NCI-H2196 treated with DMSO at 0.1 percent for 48 hours (cell line): ENCODE results near the gene F2RL3.
"Not testable (repeated sequence)": the region's sequence is repeated elsewhere in the genome, so short reads cannot be mapped to it uniquely, and the experiment has no call there.

ENCODE experiments used
- DNase-seq: peaks from one replicate; lab custom pipeline; 2025; ENCODE audit not compliant: unreplicated experiment; lab: John Stamatoyannopoulos, UW

F2RL3 gene

DNA sequence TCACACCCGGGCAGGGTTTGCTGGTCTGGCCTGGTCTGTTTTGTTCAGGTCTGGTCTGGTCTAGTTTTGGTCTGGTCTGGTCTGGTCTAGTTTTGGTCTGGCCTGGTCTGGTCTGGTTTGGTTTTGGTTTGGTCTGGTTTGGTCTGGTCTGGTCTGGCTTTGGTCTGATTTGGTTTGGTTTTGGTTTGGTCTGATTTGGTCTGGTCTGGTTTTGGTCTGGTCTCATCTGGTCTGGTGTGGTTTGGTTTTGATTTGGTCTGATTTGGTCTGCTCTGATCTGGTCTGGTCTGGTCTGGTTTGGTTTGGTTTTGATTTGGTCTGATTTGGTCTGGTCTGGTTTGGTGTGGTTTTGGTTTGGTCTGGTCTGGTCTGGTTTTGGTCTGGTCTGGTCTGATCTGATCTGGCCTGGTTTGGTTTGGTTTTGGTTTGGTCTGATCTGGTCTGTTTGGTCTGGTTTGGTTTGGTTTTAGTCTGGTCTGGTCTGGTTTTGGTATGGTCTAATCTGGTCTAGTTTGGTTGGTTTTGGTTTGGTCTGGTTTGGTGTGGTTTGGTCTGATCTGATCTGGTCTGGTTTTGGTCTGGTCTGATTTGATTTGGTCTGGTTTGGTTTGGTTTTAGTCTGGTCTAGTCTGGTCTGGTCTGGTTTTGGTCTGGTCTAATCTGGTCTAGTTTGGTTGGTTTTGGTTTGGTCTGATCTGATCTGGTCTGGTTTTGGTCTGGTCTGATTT is 14.4 kb upstream of the F2RL3 start:
- no peak for DNase-seq

DNA sequence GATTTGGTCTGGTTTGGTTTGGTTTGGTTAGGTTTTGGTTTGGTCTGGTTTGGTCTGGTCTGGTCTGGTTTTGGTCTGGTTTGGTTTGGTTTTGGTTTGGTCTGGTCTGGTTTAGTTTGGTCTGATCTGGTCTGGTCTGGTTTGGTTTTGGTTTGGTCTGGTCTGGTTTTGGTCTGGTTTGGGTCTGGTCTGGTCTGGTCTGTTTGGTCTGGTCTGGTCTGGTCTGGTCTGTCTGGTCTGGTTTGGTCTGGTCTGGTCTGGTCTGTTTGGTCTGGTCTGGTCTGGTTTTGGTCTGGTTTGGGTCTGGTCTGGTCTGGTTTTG is 13.9 kb upstream of the F2RL3 start:
- not testable (repeated sequence) for DNase-seq

DNA sequence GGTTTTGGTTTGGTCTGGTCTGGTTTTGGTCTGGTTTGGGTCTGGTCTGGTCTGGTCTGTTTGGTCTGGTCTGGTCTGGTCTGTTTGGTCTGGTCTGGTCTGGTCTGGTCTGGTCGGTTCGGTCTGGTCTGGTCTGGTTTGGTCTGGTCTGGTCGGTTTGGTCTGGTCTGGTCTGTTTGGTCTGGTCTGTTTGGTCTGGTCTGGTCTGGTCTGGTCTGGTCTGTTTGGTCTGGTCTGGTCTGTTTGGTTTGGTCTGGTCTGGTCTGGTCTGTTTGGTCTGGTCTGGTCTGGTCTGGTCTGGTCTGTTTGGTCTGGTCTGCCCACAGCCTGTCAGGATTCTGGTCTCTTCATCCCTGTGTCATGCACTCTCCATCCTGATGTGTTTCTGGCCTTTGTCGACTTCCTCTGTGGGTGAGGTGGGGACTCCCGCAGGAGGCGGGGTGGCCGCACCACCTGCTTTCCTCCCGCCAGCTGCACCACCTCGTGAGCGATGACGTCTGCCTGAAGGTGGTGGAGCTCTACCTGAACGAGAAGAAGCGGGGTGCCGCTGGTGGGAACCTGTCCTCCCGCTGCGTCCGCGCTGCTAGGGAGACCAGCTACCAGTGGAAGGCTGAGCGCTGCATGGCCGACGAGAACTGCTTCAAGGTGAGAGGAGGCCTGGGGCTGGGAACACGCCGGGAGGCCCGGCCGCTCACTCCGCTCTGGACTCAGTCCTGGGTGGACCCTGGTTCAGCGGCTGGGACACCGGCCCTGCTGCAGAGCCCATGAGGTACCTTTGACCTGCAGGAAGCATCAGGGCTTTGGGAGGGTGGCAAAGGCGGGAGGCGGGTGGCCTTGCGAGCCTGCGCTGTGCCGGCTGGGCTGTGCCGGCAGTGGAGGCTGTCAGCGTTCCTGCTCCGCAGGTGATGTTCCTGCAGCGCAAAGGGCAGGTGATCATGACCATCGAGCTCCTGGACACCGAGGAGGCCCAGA is 12.9 kb upstream of the F2RL3 start:
- DNase-seq = no peak

DNA sequence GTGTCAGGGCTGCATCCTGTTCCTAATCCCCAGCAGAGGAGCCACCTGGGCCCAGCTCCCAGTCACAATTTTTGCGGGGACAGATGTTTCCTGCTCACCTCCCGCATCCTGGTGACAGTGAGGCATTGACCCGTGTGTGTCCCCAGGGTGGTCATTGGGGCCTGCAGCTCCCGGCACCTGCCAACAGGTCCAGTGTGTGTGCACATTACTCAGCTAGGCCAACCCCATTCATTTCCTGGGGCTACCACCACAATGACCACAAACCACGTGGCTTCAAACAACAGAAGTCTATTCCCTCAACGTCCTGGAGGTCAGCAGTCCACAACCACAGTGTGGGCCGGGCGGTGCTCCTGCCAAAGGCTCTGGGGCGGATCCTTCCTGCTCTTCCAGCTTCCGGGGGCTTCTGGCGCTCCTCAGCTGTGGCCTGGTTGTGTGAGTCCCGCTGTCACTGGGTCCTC is 11.9 kb upstream of the F2RL3 start:
- no peak for DNase-seq

DNA sequence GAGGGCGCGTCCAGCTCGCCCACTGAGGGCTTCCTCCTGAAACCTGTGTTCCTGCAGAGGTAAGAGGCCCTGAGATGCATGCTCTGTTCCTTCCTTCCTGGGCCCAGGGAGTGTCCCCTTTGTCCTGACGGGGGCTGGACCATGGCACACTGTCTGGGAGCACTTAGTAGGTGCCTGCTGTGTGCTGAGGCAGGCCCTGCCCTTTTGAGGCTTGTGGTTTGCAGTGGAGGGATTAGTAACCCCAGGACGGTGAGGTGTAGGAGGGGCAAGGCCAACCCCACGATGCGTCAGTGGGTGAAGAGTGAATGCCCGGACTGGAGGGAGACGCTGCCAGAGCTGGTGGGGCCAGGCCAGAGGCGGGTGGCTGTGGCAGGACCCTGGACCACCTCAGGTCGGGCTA is 11.2 kb upstream of the F2RL3 start:
- DNase-seq = no peak

DNA sequence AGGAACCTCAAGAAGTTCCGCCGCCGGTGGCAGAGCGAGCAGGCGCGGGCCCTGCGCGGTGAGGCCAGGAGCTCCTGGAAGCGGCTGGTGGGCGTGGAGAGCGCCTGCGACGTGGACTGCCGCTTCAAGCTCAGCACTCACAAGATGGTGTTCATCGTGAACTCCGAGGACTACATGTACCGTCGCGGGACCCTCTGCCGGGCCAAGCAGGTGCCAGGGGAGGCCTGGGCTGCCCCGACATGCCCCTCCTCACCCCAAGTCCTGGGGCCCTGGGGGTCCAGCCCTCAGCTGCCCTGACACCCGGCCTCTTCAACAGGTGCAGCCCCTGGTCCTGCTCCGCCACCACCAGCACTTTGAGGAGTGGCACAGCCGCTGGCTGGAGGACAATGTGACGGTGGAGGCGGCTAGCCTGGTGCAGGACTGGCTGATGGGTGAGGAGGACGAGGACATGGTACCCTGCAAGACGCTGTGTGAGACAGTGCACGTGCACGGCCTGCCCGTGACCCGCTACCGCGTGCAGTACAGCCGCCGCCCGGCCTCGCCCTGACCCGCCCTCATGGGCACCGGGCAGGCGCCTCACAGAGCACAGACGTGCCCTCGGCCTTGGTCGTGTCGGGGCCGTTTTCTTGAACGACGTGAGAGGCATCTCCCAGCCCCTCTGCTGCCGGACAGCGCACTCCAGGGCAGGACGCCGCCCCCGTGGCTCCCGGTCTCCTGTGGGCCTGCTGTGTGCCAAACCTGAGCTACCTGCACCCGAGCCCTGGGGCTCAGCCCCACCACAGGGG is 10.4 kb upstream of the F2RL3 start:
- no peak for DNase-seq

DNA sequence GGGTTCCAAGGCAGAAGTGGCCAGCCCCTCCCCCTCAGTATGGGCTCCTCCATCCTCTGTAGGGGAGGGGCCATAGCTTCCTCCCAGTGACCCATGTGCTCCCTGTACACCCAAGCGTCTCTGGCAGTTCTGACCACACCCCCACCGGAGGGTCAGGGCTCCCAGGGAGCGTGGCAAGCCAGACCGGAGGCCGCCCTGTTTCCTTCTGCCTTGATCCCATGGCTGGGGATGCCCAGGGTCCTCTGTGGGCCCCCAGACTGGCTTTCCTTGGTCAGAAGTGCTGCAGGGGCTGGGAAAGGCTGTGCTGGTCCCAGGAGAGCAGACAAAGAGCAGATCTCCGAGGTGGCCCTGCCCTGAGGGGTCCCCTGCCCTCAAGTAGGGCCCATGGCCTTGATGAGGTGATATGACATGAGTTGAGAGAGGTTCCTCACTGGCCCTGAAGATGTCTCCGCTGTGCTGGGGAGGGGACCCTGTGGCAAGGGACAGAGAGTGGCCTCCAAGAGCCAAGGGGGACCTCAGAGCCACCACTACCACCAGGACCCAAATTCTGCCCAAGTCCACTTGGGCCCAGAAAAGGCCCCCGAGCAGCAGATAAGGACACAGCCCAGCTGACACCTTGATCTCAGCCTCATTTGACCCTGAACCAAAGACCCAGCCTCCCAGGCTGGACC is 7.8 kb upstream of the F2RL3 start:
- DNase-seq = no peak

DNA sequence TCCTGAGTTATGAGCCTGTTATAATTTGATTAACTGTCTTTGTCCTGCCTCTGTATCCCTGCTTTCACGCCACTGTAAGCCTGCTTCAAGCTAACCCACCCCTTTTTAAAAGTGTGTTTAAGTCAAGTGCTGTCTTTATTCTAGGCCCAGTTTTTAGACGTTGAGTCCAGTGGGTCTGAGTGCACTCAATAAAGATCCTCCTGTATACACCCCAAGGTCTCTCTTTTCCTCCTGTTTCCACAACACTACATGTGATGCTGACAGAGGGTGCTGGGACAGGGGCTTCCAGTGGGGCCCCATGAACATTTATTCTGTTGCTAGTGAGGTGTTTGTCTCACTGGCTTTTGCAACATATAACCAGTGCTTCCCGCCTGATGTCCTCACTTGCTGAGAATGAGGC is 6.7 kb upstream of the F2RL3 start:
- DNase-seq = no peak

DNA sequence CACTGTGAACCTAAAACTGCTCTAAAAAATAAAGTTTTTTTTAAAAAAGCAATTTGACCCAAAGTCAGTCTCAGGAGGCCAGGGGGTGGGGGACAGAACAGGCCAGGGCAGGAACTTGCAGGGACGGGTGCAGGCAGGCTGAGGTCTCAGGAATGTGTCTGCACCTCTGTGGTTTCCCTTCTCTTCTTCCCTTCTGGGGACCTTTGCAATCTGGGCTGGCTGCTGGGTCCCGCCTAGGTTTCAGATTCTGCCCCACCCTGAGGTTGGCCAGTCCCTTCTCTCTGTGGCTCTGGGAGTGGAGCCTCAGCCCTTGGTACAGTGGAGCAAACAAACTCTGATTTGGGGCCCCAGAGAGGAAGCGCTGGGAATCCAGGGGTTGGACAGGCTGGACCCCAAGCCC is 5.3 kb upstream of the F2RL3 start:
- DNase-seq = no peak

DNA sequence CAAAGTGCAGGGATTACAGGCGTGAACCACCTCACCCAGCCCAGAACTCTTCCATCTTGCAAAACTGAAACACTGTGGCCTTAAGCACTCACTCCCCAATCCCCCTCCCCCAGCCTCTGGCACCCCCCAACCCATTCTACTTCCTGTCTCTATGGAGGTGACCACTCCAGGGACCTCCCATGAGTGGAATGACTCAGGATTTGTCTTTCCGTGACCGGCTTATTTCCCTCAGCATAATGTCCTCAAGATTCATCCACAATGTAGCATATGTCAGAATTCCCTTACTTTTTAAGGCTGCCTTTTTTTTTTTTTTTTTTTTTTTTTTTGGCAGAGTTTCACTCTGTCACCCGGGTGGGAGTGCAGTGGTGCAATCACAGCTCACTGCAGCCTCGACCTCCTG is 3.6 kb upstream of the F2RL3 start:
- no peak for DNase-seq

DNA sequence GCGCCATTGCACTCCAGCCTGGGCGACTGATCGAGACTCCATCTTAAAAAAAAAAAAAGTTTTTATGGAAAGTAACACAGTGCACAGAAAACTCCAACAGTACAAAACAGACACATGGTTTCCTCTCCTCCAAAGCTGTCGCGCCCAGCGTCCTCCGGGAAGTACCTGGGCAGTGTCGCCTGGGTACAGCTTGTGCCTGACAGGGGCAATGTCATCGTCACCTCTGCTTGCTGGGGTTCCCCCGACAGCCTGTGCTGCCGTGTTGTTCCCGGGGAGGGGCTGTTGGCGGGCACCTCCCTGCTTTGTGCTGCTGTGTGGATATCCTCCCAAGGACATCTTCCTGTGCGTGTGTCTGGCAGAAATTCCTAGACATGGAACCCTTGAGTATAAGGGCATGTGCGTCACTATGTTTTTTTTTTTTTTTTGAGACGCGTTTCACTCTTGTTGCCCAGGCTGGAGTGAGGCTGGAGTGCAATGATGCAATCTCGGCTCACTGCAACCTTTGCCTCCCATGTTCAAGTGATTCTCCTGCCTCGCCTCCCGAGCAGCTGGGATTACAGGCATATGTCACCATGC is 2.4 kb upstream of the F2RL3 start:
- no peak for DNase-seq

DNA sequence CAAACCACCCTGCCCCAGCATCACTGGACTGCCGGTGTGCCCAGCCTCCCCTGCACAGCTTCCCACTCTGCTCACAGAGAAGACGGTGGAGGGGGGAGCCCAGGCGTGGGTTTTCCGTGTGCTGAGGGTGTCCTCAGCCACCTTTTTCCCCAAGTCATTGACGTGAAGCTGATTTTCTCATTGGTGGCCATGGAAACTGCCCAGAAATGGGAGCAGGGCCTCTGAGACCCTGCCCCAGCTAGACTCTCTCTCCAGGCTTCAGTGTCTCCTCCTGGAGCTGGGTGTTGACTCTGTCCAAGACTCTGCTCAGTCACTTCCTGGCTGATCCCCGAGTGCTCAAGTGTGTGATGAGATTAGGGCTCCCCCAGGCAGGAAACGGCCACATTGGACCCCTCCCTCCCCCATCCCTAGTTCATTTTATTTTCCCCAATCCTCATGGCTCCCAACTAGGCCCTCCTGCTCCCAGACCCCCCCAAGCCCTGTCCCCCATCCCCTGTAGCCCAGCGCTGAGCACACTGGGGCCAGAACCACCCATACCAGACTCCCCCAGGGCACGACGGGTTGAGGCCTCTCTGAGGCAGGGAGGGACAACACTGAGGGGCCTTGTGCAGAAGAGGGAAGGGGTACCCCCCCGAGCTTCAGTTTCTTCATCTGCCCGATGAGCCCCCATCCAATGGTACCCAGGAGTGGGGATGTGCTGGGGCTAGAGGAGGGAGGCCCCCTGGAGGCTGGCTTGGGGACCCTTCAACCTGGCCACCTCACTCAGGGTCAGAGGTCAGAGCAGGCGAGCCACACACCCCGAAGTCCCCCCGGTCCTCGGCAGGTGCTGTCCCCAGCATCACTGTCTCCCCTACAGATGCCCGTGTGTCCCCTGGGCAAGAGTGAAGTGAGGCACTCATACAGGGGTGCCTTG is 1.2 kb upstream of the F2RL3 start:
- no peak for DNase-seq

DNA sequence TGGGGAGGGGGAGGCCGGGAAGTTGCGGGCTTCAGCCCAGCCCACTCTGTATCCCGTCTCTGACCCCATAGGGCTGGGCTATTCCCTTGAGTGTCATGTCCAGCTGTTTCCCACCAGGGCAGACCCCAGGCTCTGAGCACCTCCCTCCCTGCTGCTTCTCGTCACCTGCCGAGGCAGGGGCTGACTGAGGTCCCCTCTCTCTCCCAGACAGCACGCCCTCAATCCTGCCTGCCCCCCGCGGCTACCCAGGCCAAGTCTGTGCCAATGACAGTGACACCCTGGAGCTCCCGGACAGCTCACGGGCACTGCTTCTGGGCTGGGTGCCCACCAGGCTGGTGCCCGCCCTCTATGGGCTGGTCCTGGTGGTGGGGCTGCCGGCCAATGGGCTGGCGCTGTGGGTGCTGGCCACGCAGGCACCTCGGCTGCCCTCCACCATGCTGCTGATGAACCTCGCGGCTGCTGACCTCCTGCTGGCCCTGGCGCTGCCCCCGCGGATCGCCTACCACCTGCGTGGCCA is 625 bp downstream of the F2RL3 start:
- no peak for DNase-seq

DNA sequence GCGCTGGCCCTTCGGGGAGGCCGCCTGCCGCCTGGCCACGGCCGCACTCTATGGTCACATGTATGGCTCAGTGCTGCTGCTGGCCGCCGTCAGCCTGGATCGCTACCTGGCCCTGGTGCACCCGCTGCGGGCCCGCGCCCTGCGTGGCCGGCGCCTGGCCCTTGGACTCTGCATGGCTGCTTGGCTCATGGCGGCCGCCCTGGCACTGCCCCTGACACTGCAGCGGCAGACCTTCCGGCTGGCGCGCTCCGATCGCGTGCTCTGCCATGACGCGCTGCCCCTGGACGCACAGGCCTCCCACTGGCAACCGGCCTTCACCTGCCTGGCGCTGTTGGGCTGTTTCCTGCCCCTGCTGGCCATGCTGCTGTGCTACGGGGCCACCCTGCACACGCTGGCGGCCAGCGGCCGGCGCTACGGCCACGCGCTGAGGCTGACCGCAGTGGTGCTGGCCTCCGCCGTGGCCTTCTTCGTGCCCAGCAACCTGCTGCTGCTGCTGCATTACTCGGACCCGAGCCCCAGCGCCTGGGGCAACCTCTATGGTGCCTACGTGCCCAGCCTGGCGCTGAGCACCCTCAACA is 1.2 kb downstream of the F2RL3 start:
- DNase-seq = no peak

DNA sequence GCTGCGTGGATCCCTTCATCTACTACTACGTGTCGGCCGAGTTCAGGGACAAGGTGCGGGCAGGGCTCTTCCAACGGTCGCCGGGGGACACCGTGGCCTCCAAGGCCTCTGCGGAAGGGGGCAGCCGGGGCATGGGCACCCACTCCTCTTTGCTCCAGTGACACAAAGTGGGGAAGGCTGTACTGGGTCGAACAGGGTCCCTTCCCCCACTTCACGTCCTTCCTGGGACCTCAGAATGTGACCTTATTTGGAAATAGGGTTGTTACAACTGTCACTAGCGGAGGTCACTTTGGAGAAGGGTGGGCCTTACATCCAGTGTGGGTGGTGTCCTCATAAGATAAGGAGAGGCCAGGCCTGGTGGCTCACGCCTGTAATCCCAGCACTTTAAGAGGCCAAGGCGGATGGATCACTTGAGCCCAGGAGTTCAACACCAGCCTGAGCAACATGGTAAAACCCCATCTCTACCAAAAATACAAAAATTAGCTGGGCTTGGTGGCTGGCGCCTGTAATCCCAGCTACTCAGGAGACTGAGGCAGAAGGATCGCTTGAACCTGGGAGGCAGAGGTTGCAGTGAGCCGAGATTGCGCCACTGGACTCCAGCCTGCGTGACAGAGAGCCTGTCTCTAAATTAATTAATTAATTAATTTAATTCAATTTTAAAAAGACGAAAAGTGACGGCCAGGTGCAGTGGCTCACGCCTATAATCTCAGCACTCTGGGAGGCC is 1.8 kb downstream of the F2RL3 start:
- no peak for DNase-seq

DNA sequence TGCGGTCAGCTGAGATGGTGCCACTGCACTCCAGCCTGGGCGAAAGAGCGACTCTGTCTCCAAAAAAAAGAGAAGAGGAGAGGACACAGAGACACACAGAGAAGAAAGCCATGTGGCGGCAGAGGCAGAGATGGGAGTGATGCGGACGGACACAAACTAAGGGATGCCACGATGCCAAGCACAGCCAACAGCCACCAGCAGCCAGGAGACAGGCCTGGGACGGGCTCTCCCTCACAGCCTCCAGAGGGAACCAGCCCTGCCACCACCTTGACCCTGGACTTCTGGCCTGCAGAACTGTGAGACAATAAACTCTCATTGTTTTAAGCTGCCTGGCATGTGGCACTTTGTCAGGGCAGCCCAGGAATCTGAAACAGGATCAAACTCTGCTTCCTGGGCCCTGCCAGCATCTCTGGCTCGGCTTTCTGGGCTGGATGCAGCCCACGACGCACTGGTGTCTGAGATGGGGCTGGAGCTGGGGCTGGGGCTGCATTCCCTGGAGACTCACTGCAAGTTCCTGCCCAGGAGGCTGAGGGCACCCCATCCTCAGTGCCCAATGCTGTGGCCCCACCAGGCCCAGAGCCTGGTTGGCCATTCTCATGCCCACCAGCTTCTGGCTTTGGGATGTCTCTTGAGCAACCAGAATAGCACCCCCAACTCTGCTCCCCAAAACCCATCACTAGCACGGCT is 3.0 kb downstream of the F2RL3 start:
- no peak for DNase-seq

DNA sequence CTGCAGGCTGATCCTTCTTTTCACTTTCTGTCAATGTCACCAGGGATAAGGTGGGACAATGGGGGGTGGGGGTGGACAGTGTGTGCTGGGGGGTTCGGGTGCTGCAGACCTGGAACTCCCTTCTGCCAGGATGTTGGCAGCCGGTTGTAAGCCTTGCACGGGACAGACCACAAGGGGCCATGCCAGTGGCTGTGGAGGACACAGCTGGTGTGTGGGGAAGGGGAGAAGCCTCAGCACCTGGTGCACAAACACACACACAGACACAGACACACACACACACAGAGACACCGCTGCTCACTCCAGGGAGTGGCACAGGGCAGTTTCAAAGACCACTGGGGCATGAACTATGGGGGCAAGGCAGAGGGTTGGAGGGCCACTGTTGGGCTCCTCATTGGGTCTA is 3.6 kb downstream of the F2RL3 start:
- DNase-seq = no peak
